Loucy (cell line): ENCODE data around the gene KIAA1549.

Source experiments
- EZH2phosphoT487 ChIP-seq: fragments of 200-600 bp; IDR thresholded peaks from 2 replicates; pipeline ENCODE4 v1.6.1; 2018; ENCODE audit warnings: antibody characterized with exemption, mild to moderate bottlenecking, moderate library complexity, borderline replicate concordance
- TF ChIP-seq, protein P1 (sequence below): fragments of 200-600 bp; sonication (generic); conservative IDR thresholded peaks from 2 replicates; pipeline ENCODE4 v1.5.1; 2014; ENCODE audit warnings: mild to moderate bottlenecking, antibody characterized with exemption, low read length

DNA sequence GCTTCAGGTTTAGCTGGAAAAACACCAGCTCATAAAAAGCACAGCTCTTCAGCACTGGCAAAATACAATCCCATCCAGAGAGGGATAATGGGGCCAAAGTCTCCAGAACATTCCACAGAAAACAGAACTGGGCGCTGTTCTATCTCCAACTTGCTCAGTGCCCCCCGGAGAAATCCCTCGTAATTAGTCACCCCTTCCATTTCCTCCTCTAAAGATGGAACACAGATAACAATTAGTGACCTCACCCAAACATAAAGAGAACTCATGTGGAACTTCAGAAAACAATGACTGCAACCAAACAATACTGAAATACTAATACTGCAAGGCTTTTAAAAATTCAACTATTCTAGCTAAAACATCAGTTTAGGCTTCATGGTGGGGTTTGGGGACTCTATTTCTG lies 46.3 kb downstream of the KIAA1549 start:
- TF ChIP-seq, protein P1, sequence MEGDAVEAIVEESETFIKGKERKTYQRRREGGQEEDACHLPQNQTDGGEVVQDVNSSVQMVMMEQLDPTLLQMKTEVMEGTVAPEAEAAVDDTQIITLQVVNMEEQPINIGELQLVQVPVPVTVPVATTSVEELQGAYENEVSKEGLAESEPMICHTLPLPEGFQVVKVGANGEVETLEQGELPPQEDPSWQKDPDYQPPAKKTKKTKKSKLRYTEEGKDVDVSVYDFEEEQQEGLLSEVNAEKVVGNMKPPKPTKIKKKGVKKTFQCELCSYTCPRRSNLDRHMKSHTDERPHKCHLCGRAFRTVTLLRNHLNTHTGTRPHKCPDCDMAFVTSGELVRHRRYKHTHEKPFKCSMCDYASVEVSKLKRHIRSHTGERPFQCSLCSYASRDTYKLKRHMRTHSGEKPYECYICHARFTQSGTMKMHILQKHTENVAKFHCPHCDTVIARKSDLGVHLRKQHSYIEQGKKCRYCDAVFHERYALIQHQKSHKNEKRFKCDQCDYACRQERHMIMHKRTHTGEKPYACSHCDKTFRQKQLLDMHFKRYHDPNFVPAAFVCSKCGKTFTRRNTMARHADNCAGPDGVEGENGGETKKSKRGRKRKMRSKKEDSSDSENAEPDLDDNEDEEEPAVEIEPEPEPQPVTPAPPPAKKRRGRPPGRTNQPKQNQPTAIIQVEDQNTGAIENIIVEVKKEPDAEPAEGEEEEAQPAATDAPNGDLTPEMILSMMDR, result no peak
- TF ChIP-seq EZH2phosphoT487, result no peak
